Calu3 (cell line): ENCODE results near the gene PRMT5. TPM values are rescaled to one million over a fixed set of nuclear protein-coding genes. Genes with fewer than 3 reads are reported as not detected.

ENCODE experiments used
- BruUV-seq: library from RNA; stranded (reverse); fragments of 400-500 nt; replicated peaks from 2 replicates; lab custom pipeline; 2021; lab: Mats Ljungman, UMichigan
- CTCF ChIA-PET: fragments of 300-600 bp; sonication (Branson Sonifier 250); formaldehyde crosslinking; loops from one replicate; lab custom pipeline; 2022; ENCODE audit warnings: antibody characterized with exemption; lab: Charles Lee
- DNase-seq: peaks from one replicate; pipeline ENCODE4 v3.0.0; 2022
- H3K27ac Mint-ChIP-seq: one replicate; pipeline ENCODE4 v1.8.0; 2022; ENCODE audit warnings: mixed read lengths; ENCODE audit not compliant: unreplicated experiment
- H3K27me3 Mint-ChIP-seq: one replicate; pipeline ENCODE4 v1.8.0; 2022; ENCODE audit warnings: mixed read lengths; ENCODE audit not compliant: unreplicated experiment
- H3K36me3 Mint-ChIP-seq: one replicate; pipeline ENCODE4 v1.8.0; 2022; ENCODE audit warnings: mild to moderate bottlenecking, moderate library complexity, mixed read lengths; ENCODE audit not compliant: insufficient read depth, unreplicated experiment
- H3K4me1 Mint-ChIP-seq: one replicate; pipeline ENCODE4 v1.8.0; 2022; ENCODE audit warnings: mild to moderate bottlenecking, low read depth, mixed read lengths; ENCODE audit not compliant: unreplicated experiment
- H3K4me3 Mint-ChIP-seq: one replicate; pipeline ENCODE4 v1.8.0; 2022; ENCODE audit warnings: mild to moderate bottlenecking, low read depth, moderate library complexity, mixed read lengths; ENCODE audit not compliant: unreplicated experiment
- H3K9me3 Mint-ChIP-seq: one replicate; pipeline ENCODE4 v1.8.0; 2022; ENCODE audit warnings: low read depth, mixed read lengths; ENCODE audit not compliant: unreplicated experiment
- CTCF ChIP-seq: fragments of 200-600 bp; IDR thresholded peaks from one replicate; pipeline ENCODE4 v1.8.0; 2022; ENCODE audit warnings: antibody characterized with exemption; ENCODE audit not compliant: unreplicated experiment
- intact Hi-C: fragments of 100-400 bp; cut with micrococcal nuclease; formaldehyde crosslinking; loops from one replicate; pipeline ENCODE4 v1.10.0; 2022; ENCODE audit not compliant: unreplicated experiment
- total RNA-seq: library from RNA; stranded (reverse); gene quantifications from 2 replicates; pipeline ENCODE4 v1.2.3, GENCODE V29; 2022

The PRMT5 gene
- total RNA-seq, 1 experiment from 2014 or later: 101 TPM

GRCh38 chr14:22976620-22977433 is 47.7 kb upstream of the PRMT5 start:
- no peaks in the 10 kb centered on the region for H3K9me3 Mint-ChIP-seq
- CTCF ChIA-PET: interaction anchor here (0.6 to 2.3 kb wide), 7 partner anchors 10 to 92 kb away, joined by 3 to 8 read pairs (median 5); partner anchors contain the start of gene PRMT5
- H3K4me3 Mint-ChIP-seq: peak overlapping the region; percentile 63
- H3K27ac Mint-ChIP-seq: peak overlapping the region; percentile 89
- no peak for TF ChIP-seq CTCF
- peak; percentile 54 for DNase-seq
- H3K36me3 Mint-ChIP-seq: peaks cover 43% of the 10 kb centered on the region
- intact Hi-C loops: no loop called here
- H3K4me1 Mint-ChIP-seq: peaks cover 62% of the 10 kb centered on the region
- no TSS peak for BruUV-seq
- no peaks in the 10 kb centered on the region for H3K27me3 Mint-ChIP-seq

- no peaks in the 10 kb centered on the region for H3K27me3 Mint-ChIP-seq
- H3K36me3 Mint-ChIP-seq: peaks cover 26% of the 10 kb centered on the region
- peaks cover 56% of the 10 kb centered on the region for H3K4me1 Mint-ChIP-seq
- no peak for DNase-seq
- no peak for TF ChIP-seq CTCF
- BruUV-seq: no TSS peak
- CTCF ChIA-PET: no interaction called here
- no peak overlapping the region for H3K27ac Mint-ChIP-seq
- no peaks in the 10 kb centered on the region for H3K9me3 Mint-ChIP-seq
- H3K4me3 Mint-ChIP-seq: no peak overlapping the region
- intact Hi-C loops: no loop called here
Observed at GRCh38 chr14:22974530-22975313, 45.5 kb upstream of the PRMT5 start.

- peak; percentile 62 for DNase-seq
- CTCF ChIA-PET: interaction anchor here (0.6 to 2.7 kb wide), 5 partner anchors 9 to 182 kb away, joined by 3 to 18 read pairs (median 4); partner anchors contain the start of genes AJUBA and CDH24
- BruUV-seq: no TSS peak
Observed at GRCh38 chr14:22973217-22974032, 44.2 kb upstream of the PRMT5 start.

More at GRCh38 chr14:22973217-22974032, 44.2 kb upstream of the PRMT5 start:
- Mint-ChIP-seq H3K36me3 (peaks cover 31% of the 10 kb centered on the region), H3K4me3 (no peak overlapping the region), H3K27ac (no peak overlapping the region), H3K4me1 (peaks cover 43% of the 10 kb centered on the region), H3K9me3 (no peaks in the 10 kb centered on the region), H3K27me3 (no peaks in the 10 kb centered on the region)
- TF ChIP-seq CTCF: peak; percentile 36
- intact Hi-C loops: loop anchor here (1.0 kb wide), 1 partner anchor 10 kb away; no protein-coding TSS in a partner anchor
